H1 (cell line): ENCODE data around the gene SRCIN1. TPM values are rescaled to one million over a fixed set of nuclear protein-coding genes. Genes with fewer than 3 reads are reported as not detected.

Experiments used
- CTCF ChIA-PET: fragments of 300-600 bp; sonication (Branson Sonifier 250); formaldehyde crosslinking; loops from one replicate; lab custom pipeline; 2021; ENCODE audit not compliant: partially characterized antibody; lab: Charles Lee
- POLR2A ChIA-PET: fragments of 300-600 bp; sonication (Branson Sonifier 250); formaldehyde crosslinking; loops from one replicate; lab custom pipeline; 2021; ENCODE audit warnings: inconsistent platforms; ENCODE audit not compliant: partially characterized antibody; lab: Charles Lee
- DNase-seq, 2 experiments: peaks; one replicate each; pipeline versions ENCODE4 v3.0.0 to v3.0.0-alpha.2; 2010 to 2022; ENCODE audit warnings: low spot score in 2 of 2, low read depth in 1 of 2, mixed read lengths in 1 of 2
- FAIRE-seq: peaks from 2 replicates; lab custom pipeline; 2011; peaks lifted over from hg19 to GRCh38; lab: Jason Lieb, UNC
- H2AFZ ChIP-seq: 2 replicates; pipeline ENCODE4 v1.8.1; 2012; ENCODE audit warnings: low read length, inconsistent platforms
- H2AK5ac ChIP-seq: 2 replicates; pipeline ENCODE4 v1.6.1; 2013; ENCODE audit warnings: low read depth, low read length
- H2BK120ac ChIP-seq: replicated peaks from 2 replicates; pipeline ENCODE3; 2013; ENCODE audit warnings: low read depth, low read length, inconsistent platforms
- H2BK12ac ChIP-seq: 2 replicates; pipeline ENCODE4 v1.6.1; 2013; ENCODE audit warnings: low read depth, low read length
- H2BK15ac ChIP-seq: 2 replicates; pipeline ENCODE4 v1.6.1; 2013; ENCODE audit warnings: low read length
- H2BK20ac ChIP-seq: 2 replicates; pipeline ENCODE4 v1.6.1; 2013; ENCODE audit warnings: low read length
- H2BK5ac ChIP-seq: 2 replicates; pipeline ENCODE4 v1.6.1; 2013; ENCODE audit warnings: low read depth, low read length
- H3K14ac ChIP-seq: 2 replicates; pipeline ENCODE4 v1.6.1; 2013; ENCODE audit warnings: inconsistent platforms; ENCODE audit not compliant: insufficient read length
- H3K18ac ChIP-seq: 2 replicates; pipeline ENCODE4 v1.6.1; 2013; ENCODE audit warnings: low read length; ENCODE audit errors: extremely low read depth
- H3K23ac ChIP-seq: 2 replicates; pipeline ENCODE4 v1.6.1; 2013; ENCODE audit warnings: inconsistent platforms; ENCODE audit not compliant: insufficient read length
- H3K23me2 ChIP-seq: 2 replicates; pipeline ENCODE4 v1.6.1; 2013; ENCODE audit warnings: low read depth, low read length
- H3K27ac ChIP-seq: 2 replicates; pipeline ENCODE4 v1.6.1; 2011; ENCODE audit warnings: low read depth, low read length, inconsistent platforms
- H3K27me3 ChIP-seq, 4 experiments: replicated peaks in 1 of 4; 1 replicate in 1 of 4; 2 replicates in 3 of 4; pipeline versions ENCODE4 v1.6.1 to v1.8.1; 2011 to 2013; ENCODE audit warnings: low read length in 3 of 4, mild to moderate bottlenecking in 3 of 4, inconsistent platforms in 2 of 4, mixed read lengths in 2 of 4, moderate library complexity in 1 of 4; ENCODE audit not compliant: control insufficient read depth in 3 of 4, insufficient read depth in 3 of 4; ENCODE audit errors: extremely low read depth in 1 of 4
- H3K36me3 ChIP-seq, 4 experiments: 2 replicates each; pipeline versions ENCODE4 v1.6.1 to v1.8.1; 2011 to 2013; ENCODE audit warnings: mild to moderate bottlenecking in 4 of 4, low read length in 3 of 4, moderate library complexity in 2 of 4, control low read depth in 1 of 4, inconsistent platforms in 1 of 4; ENCODE audit not compliant: insufficient read depth in 4 of 4, control insufficient read depth in 2 of 4
- H3K4ac ChIP-seq: replicated peaks from 2 replicates; pipeline ENCODE3; 2013; ENCODE audit warnings: low read length, low read depth, mixed read lengths, inconsistent platforms; ENCODE audit not compliant: insufficient read length
- H3K4me1 ChIP-seq, 4 experiments: replicated peaks in 1 of 4; 1 replicate in 1 of 4; 2 replicates in 3 of 4; pipeline versions ENCODE4 v1.6.1 to v1.8.1; 2011 to 2013; ENCODE audit warnings: low read length in 3 of 4, inconsistent platforms in 2 of 4, mixed read lengths in 1 of 4; ENCODE audit not compliant: insufficient read depth in 4 of 4, control insufficient read depth in 3 of 4
- H3K4me2 ChIP-seq, 2 experiments: 2 replicates each; pipeline versions ENCODE4 v1.6.1 to v1.8.1; 2011 to 2013; ENCODE audit warnings: low read depth in 2 of 2, low read length in 2 of 2, control low read depth in 1 of 2, inconsistent platforms in 1 of 2, mild to moderate bottlenecking in 1 of 2; ENCODE audit not compliant: insufficient read depth in 1 of 2
- H3K4me3 ChIP-seq, 4 experiments: fragments of 200-600, 300-600 bp in 1 of 4; sonication (generic), shearing (Covaris generic), sonication (Bioruptor Twin) in 1 of 4; 2 replicates each; pipeline versions ENCODE4 v1.5.1 to v1.8.1; 2011 to 2016; ENCODE audit warnings: low read length in 4 of 4, low read depth in 3 of 4, control low read depth in 2 of 4, inconsistent platforms in 2 of 4, mild to moderate bottlenecking in 2 of 4, mixed read lengths in 1 of 4, moderate library complexity in 1 of 4; ENCODE audit not compliant: insufficient read depth in 2 of 4; ENCODE audit errors: extremely low read depth in 1 of 4
- H3K56ac ChIP-seq: replicated peaks from 2 replicates; pipeline ENCODE3; 2013; ENCODE audit warnings: low read depth, mild to moderate bottlenecking, mixed read lengths, low read length, inconsistent platforms; ENCODE audit not compliant: insufficient read length
- H3K79me1 ChIP-seq: 2 replicates; pipeline ENCODE4 v1.6.1; 2013; ENCODE audit warnings: low read depth, low read length, control low read depth
- H3K79me2 ChIP-seq, 2 experiments: 2 replicates each; pipeline versions ENCODE4 v1.6.1 to v1.8.1; 2012 to 2013; ENCODE audit warnings: low read length in 2 of 2, mild to moderate bottlenecking in 2 of 2, inconsistent platforms in 1 of 2; ENCODE audit not compliant: insufficient read depth in 2 of 2, control insufficient read depth in 1 of 2
- H3K9ac ChIP-seq, 4 experiments: replicated peaks in 1 of 4; 1 replicate in 1 of 4; 2 replicates in 3 of 4; pipeline versions ENCODE4 v1.6.1 to v1.8.1; 2011 to 2013; ENCODE audit warnings: low read depth in 3 of 4, low read length in 3 of 4, control low read depth in 2 of 4, mild to moderate bottlenecking in 2 of 4, moderate library complexity in 2 of 4, inconsistent platforms in 1 of 4; ENCODE audit errors: extremely low read depth in 1 of 4
- H3K9me3 ChIP-seq, 2 experiments: 2 replicates each; pipeline versions ENCODE4 v1.6.1 to v1.8.1; 2012 to 2013; ENCODE audit warnings: mild to moderate bottlenecking in 2 of 2, moderate library complexity in 2 of 2, control low read depth in 1 of 2, inconsistent platforms in 1 of 2, low read depth in 1 of 2, low read length in 1 of 2, mixed read lengths in 1 of 2; ENCODE audit not compliant: insufficient read depth in 2 of 2
- H4K20me1 ChIP-seq, 2 experiments: replicated peaks in 1 of 2; 2 replicates each; pipeline versions ENCODE3 to v1.8.1; 2011 to 2013; ENCODE audit warnings: inconsistent platforms in 2 of 2, low read length in 2 of 2, mild to moderate bottlenecking in 1 of 2; ENCODE audit not compliant: insufficient read depth in 2 of 2, control insufficient read depth in 1 of 2
- H4K5ac ChIP-seq: 2 replicates; pipeline ENCODE4 v1.6.1; 2013; ENCODE audit warnings: low read length, low read depth, mixed read lengths, inconsistent platforms; ENCODE audit not compliant: insufficient read length
- H4K8ac ChIP-seq: 2 replicates; pipeline ENCODE4 v1.8.0; 2013; ENCODE audit warnings: mild to moderate bottlenecking, moderate library complexity, low read length, inconsistent platforms; ENCODE audit not compliant: insufficient read depth; ENCODE audit errors: extremely low read depth
- H4K91ac ChIP-seq: replicated peaks from 2 replicates; pipeline ENCODE3; 2013; ENCODE audit warnings: low read length, mixed read lengths, inconsistent platforms; ENCODE audit not compliant: insufficient read length
- CBX5 ChIP-seq: fragments of 300-800, 300-1000 bp; sonication (generic); IDR thresholded peaks from 2 replicates; pipeline ENCODE4 v1.7.1; 2016; ENCODE audit warnings: antibody characterized with exemption, low read length, low read depth
- EGR1 ChIP-seq: IDR thresholded peaks from 2 replicates; pipeline ENCODE4 v1.6.1; 2011; ENCODE audit warnings: low read depth, low read length, borderline replicate concordance
- POLR2A ChIP-seq, 2 experiments: IDR thresholded peaks; 1 replicate in 1 of 2; 2 replicates in 1 of 2; pipeline ENCODE4 v1.6.1; 2011; ENCODE audit warnings: low read depth in 2 of 2, low read length in 2 of 2, mild to moderate bottlenecking in 2 of 2; ENCODE audit errors: control extremely low read depth in 1 of 2
- SIRT6 ChIP-seq: IDR thresholded peaks from one replicate; pipeline ENCODE4 v1.7.1; 2012; ENCODE audit warnings: low read length, inconsistent platforms
- SP4 ChIP-seq: IDR thresholded peaks from 2 replicates; pipeline ENCODE4 v1.6.1; 2012; ENCODE audit warnings: low read length, inconsistent platforms
- ZNF274 ChIP-seq: IDR thresholded peaks from 2 replicates; pipeline ENCODE4 v1.7.0; 2012; ENCODE audit warnings: low read length, borderline replicate concordance; ENCODE audit errors: extremely low read depth
- WGBS, 2 experiments: shearing (Covaris generic) in 1 of 2; methylation state at CpG; one replicate each; pipeline versions ENCODE4 v1.1.6 to v1.1.7; 2013 to 2015; ENCODE audit warnings: low lambda C conversion rate in 2 of 2, mixed read lengths in 2 of 2, inconsistent platforms in 1 of 2, low coverage in 1 of 2, missing lambda C conversion rate in 1 of 2; ENCODE audit not compliant: insufficient replicate concordance in 2 of 2, insufficient coverage in 1 of 2, insufficient read length in 1 of 2; ENCODE audit errors: extremely low coverage in 1 of 2, missing lambda C conversion rate in 1 of 2; 5-methylcytosine and 5-hydroxymethylcytosine counted together
- polyA plus RNA-seq, 7 experiments: library from polyadenylated mRNA; depleted of rRNA in 3 of 7; stranded (reverse) in 5 of 7; unstranded in 2 of 7; fragments of >200 nt in 5 of 7; fragments of 200-250 nt in 2 of 7; gene quantifications; 1 replicate in 5 of 7; 2 replicates in 1 of 7; 4 replicates in 1 of 7; pipeline versions ENCODE4 v1.2.1 to v1.2.3, GENCODE V29; 2011 to 2013; ENCODE audit warnings: missing spikeins in 2 of 7, mixed read lengths in 2 of 7
- total RNA-seq: library from RNA; stranded (reverse); fragmentation: NEBNext Ultra II Directional; extraction: Animal tissue kit (Norgen Biotek cat#: 25700); gene quantifications from 2 replicates; pipeline ENCODE4 v1.2.1, GENCODE V29; 2021

Gene SRCIN1
- total and polyA plus RNA-seq, 2 of the 8 experiments (the other 6 are each of a cell fraction or from before 2014, with no cell fraction given): 2.8 to 3.8 TPM

DNA sequence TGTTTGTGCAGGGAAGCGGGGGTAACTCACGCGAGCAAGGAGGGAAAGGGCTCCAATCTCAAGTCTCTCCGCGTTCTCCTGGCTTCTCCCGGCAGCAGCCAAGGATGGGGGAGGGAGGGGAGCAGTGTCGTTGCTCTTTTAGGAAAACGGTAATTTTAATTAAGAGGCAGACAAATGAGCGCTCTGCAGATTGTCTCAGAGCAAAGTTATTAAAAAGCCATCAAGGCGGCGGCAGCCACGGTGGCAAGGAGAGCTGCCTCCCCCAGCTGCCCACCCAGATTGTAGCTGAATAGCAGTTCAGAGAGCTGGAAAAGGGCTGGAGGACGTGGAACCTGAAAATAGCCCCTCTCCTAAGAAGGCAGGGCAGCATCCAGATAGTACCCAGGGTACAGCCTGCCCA is 11.6 kb downstream of the SRCIN1 start:
- no peak overlapping the region for H3K18ac ChIP-seq
- H3K23me2 ChIP-seq: no peaks in the 10 kb centered on the region
- no peak overlapping the region for H4K8ac ChIP-seq
- H3K4ac ChIP-seq: no peak overlapping the region
- H3K56ac ChIP-seq: no peak overlapping the region
- H4K5ac ChIP-seq: no peak overlapping the region
- no peak overlapping the region for H2BK120ac ChIP-seq
- H2AFZ ChIP-seq: no peak overlapping the region
- CTCF ChIA-PET: interaction anchor here (2.0 to 32.0 kb wide), 7 partner anchors 9 to 85 kb away, joined by 6 to 914 read pairs (median 13); partner anchors contain the start of genes EPOP and SRCIN1
- H3K4me2 ChIP-seq: no peak overlapping the region
- no peak overlapping the region for H2BK5ac ChIP-seq
- WGBS, 2 experiments: 73% methylated on average over 13 of the region's 13 CpGs; no CpG with 5 or more reads in 1 of the 2 experiments
- H3K23ac ChIP-seq: no peak overlapping the region
- TF ChIP-seq POLR2A (IDR thresholded peaks at IDR 0.05; ENCODE audit: control extremely low read depth in 1 of 2, low read depth in 2 of 2, low read length in 2 of 2) (no peak), SP4 (no peak), SIRT6 (no peak), CBX5 (no peak), ZNF274 (no peak), EGR1 (no peak)
- TF ChIP-seq, all 59 proteins: peak for 0
- H3K79me2 ChIP-seq: no peaks in the 10 kb centered on the region
- no peaks in the 10 kb centered on the region for H3K9me3 ChIP-seq
- H3K36me3 ChIP-seq: no peaks in the 10 kb centered on the region; a peak in 1 of 8 replicates
- H3K79me1 ChIP-seq: 0 out of 2 replicates have a peak, but pooled peaks cover 4% of the 10 kb centered on the region
- H3K4me3 ChIP-seq: no peak overlapping the region
- peaks cover 0 to 7% (median 0%) of the 10 kb centered on the region in 4 experiments; a peak in 3 of 7 replicates for H3K27me3 ChIP-seq
- H4K91ac ChIP-seq: no peak overlapping the region
- peaks cover under 1 to 29% (median 20%) of the 10 kb centered on the region in 4 experiments for H3K4me1 ChIP-seq
- H2AK5ac ChIP-seq: no peak overlapping the region
- peaks cover 0 to 3% of the 10 kb centered on the region in 2 experiments for H4K20me1 ChIP-seq
- no peak overlapping the region for H3K27ac ChIP-seq
- FAIRE-seq: no peak
- no peak overlapping the region for H3K14ac ChIP-seq
- H3K9ac ChIP-seq: no peak overlapping the region
- POLR2A ChIA-PET: no interaction called here
- 0 out of 2 replicates have a peak overlapping the region, but pooled peaks have one; percentile 88 for H2BK15ac ChIP-seq
- DNase-seq: no peak
- H2BK20ac ChIP-seq: no peak overlapping the region
- 0 out of 2 replicates have a peak overlapping the region, but pooled peaks have one; percentile 27 for H2BK12ac ChIP-seq
